HG03280 (cell line): ENCODE data around the gene ANGPT4.

Experiments
- ATAC-seq: cut with Tn5 transposase; IDR thresholded peaks from one replicate; pipeline ENCODE4 v1.9.1; 2021; ENCODE audit warnings: mild to moderate bottlenecking, moderate library complexity; ENCODE audit not compliant: unreplicated experiment

The ANGPT4 gene

DNA sequence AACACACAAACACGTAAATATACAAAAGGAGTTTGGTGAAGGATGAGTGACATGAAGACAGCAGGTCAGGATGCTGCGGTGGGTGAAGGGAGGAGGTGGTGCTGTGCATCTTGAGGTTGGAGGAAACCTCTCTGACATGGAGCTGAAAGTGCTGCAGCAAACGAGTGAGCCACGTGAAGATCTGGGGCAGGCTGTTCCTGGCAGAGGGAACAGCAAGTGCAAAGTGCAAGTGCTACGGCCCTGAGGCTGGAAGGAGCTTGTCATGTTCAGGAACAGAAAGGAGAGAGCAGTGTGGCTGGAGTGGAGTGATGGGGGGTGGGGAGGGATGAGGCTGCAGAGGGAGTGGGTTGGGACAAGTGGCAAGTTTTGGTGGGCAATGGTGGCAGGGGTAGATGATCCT lies 24.8 kb upstream of the ANGPT4 start:
- ATAC-seq, result no peak

DNA sequence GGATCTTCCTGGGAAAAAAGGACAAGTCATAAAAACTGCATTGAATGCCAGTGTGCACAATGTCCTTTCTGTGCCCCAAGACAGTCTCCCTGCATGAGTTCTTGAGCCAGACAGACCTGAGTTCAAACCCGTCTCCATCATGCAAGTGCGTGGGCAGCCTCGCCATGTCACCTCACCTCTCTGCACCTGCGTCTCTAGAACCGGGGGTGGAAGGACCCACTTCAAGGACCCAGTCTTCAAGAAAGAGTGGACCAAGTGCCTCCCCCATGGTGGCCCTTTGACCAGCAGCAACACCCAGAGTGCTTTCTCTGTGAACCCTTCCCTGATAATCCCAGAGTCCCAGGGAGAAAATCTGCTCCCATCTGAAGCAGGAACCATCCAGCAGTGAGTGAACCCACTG lies 23.5 kb upstream of the ANGPT4 start:
- no peak for ATAC-seq

DNA sequence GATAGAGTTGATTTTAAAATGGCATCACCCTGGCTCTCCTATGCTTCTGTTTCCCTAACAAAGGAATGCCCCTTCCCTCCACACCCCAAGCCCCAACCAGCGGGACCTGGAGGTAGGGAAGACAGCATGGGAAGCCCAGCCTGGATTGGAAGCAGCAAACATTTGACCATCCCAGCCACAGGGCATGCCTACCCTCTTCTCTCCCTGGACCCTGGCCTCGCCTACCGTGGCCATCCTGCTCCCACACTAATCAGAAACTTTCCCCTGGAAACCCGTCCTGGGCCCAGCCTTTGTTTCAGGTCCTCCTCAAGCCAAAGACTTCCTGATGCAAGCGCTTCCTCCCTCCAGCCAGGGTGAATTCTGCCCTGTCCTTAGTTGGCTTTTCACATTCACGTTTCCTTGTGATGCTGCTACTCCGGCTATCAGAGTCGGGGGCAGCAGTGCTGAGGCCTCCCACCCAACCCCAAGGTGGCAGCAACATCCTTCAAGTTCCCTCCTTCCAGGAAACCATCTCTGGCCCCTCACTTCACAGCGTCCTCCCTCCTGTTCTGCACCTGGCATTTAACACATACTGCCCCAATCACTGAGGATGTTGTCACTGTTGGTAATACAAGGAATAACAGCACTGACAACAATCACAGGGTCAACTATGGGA lies 18.2 kb upstream of the ANGPT4 start:
- no peak for ATAC-seq

DNA sequence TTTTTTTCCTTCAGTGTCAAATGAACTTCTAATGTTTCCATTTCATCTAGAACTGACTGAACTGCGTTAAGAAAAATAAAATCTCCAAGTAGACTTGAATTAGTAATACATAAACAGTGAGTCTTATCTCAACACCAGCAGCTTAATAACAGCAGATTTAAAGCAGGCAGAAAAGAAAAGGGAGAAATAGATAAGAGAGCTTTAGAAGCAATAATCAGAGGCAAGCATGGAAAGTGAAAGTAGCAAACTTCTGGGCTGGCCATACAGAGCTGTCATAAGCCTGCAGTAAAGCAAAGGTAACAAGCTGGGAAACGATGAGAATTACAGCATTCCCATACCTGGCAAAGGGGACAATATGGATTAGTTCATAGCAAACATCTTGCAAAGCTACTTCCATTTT lies 16.9 kb upstream of the ANGPT4 start:
- no peak for ATAC-seq

DNA sequence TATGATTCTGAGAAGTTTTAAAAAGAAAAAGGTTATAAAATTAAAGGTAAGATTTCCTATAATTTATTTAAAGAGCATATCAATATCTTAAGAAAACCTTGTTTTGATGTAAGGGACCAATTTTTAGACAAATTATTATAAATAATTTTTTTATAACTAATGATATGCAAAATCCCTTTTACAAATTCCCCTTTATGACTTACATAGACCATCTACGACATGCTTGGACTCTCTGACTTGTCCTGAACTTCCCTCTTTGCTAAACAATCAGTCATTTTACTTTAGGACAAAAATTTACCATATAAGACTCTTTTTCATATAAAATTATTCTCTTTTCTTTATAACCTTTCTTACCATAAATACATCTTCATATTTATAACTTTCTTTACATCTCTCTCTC lies 15.3 kb upstream of the ANGPT4 start:
- no peak for ATAC-seq

DNA sequence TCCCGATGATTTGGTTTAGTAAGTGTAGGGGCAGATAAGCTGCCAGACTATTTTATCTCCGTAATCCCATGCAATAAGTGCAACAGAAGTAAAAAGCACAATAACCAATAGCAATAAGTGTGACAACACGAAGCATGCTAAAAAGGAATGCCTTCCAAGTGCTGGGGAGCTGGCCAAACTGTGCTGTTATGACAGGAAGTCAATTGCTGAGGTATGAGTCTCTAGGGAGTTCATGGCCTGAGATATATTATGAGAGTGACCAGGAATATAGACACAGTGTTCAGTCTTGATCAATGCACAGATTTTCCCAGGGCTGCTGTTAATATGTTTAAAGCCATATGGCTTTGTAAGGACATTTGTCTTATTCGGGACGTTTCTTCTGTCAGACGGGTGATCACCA lies 10.5 kb upstream of the ANGPT4 start:
- no peak for ATAC-seq

DNA sequence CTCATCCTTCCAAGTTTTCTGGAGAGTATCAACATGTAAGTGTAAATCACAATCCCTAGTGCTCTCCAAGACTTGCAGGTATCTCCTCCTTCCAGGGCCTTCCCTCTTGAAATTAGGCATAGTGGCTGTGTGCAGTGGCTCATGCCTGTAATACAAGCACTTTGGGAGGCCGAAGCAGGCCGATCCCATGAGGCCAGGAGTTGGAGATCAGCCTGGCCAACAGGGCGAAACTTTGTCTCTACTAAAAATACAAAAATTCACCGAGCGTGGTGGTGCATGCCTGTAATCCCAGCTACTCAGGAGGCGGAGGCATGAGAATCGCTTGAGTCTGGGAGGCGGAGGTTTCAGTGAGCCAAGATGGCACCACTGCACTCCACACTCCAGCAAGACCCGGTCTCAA lies 9.4 kb upstream of the ANGPT4 start:
- no peak for ATAC-seq

DNA sequence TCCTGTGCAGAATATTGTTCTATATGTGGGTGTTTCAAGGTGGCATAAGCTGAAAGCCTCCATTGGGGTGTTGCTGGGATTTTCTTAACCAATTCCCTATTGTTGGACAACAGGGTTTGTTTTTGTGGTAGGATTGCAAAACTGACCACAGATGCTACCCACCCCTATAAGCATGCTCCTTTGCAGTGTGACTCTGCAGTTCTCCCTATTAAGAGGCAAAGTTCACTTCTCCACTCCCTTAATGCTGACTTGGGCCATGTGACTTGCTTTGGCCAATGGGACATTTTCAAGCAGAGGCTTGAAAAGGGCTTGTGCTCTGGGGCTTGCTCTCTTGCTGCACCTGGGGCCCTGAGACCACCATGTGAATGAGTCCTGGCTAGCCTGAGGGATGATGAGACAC lies 8.5 kb upstream of the ANGPT4 start:
- ATAC-seq, result no peak

DNA sequence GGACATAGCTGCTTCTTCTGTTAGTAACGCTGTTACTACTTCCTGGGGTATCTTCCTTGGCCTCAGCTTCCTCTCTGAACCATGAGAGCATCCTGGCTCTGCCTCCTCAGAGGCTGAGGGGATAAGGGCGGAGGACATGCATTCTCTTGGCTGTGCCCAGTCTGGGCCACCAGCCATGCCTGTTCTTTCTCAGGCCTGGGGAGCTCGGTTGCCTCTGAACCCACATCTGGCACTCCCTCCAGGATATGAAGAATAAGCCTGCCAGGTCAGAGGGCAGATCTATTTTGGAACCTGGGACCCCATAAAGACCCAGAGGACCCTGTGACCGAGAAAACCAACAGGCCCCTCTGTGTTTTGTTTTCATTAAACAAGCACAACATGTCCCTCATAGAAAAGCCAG lies 6.6 kb upstream of the ANGPT4 start:
- no peak for ATAC-seq

DNA sequence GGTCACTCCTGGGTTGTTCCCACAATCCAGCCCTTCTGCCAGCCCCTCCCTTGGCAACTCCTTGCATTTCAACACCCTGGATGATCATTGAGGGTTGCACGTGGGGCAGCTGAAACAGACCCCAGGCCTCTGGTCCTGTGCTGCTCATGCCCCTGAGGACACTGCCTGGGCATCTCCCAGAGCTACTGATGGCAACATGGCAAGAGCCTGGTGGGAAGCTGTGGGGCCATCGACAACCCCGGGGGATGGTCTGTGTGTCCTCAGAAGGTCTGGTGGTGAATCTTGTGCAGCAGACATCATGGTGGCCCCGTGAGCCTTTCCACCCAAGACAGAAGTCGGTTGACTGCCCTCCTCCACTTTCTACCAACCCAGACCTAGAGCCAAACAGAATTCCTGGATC lies 4.9 kb upstream of the ANGPT4 start:
- ATAC-seq, result no peak

DNA sequence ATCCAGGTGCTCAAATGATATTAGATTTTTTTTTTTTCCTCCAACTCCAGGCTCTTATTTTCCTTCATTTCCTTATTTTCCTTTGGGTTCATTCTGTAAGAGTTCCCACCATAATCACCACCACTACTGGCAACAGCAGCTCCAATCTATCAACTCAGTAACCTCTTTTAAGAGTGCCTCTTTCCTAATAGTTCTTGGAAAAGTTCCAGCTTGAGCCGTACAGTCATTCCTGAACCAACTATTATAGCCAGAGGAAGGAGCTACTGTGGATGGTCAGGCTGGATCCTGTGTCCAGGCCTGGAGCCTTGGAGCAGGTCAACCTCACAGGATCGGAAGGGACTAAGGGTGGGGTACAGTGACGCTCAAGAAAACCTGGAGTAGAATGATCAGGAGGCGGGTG lies 4.2 kb upstream of the ANGPT4 start:
- no peak for ATAC-seq

DNA sequence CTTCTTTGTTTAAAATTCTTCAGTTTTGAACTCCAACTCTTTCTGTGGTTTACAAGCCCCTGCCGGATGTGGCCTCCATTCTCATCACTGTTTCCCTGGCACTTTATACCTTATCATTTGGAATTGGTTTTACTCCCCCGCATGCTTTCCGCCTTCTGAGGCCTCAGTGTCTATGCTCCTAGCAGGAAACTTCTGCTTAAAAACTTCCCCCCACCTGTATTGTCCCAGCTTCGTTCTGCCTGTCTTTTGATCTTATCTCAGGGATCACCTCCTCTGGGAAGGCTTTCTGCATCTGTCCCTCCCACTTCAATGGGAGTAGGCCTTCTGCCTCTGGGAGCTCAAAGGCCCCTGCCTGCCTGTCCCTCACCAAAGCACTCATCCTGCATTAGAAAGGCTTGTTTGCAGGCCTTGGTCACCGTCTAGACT lies 3.4 kb upstream of the ANGPT4 start:
- no peak for ATAC-seq

DNA sequence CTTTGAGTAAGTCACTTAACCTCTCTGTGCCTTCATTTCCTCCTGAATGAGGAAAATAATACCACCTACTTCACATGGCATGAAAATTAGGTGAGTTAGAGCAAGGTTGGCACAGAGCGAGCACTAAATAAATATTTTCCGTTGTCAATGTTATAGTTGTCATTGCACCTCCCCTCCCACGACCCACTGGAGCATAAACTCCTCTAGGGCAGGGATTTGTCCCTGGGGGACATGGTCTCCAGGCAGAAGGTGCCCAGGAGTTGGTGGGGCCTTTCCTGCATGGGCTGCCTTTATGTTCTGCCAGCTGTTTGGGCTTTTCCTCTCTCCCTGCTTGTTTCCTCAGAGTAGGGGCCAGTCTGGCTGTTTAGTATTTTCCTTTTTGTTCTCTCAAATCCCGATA lies 1.3 kb upstream of the ANGPT4 start:
- ATAC-seq, result no peak

DNA sequence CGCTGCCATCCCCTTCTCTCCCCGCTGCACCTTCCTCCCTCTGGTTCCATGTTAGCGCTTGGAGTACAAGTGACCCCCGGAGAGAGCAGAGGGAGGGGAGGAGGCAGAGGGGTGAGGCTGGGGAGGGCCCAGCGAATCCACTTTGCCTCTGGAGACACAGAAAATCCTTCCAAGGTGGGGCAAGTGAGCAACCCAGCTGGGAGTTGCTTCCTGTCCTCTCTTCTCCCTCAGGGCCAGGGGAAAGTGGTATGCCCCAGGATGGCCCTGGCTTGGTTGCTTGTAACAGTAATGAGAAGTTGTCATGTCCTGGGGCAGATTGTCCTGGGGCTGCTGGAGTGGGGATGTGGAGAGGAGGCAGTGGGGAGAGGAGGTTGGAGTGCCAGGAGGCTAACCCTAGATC lies 691 bp upstream of the ANGPT4 start:
- no peak for ATAC-seq

DNA sequence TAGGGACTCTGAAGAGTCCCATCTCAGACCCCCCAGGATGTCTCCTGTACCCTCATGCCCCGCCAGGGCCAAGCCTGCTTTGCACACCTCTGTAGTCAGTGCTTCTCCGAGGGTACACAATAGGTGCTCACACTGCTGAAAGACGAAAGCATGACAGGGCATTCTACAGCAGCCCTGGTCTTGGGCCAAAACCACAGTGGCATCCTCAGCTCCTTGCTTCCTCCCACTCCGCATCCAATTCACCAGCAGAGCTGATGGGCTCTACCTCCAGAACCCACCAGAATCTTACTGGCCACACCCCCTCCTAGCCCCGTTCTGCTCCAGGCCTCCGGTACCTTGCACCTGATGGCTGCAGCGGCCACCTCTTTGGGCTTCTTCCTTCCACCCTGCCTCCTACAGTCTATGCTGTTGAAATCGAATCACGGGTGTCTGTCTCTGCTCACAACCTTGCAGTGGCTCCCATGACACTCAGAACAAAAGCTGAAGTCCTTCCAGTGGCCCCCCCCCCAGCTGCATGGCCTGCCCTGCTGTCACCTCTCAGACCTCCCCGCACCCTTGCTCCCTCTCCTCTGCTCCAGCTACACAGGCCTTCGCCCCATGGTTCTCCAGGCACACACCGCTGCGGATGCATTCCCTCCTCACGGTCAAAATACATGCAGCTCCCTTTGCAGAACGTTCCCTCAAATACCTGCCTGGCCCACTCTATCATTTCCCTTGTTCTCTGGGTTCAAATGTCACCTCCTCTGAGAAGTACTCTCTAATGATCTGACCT lies 1.2 kb downstream of the ANGPT4 start:
- no peak for ATAC-seq

DNA sequence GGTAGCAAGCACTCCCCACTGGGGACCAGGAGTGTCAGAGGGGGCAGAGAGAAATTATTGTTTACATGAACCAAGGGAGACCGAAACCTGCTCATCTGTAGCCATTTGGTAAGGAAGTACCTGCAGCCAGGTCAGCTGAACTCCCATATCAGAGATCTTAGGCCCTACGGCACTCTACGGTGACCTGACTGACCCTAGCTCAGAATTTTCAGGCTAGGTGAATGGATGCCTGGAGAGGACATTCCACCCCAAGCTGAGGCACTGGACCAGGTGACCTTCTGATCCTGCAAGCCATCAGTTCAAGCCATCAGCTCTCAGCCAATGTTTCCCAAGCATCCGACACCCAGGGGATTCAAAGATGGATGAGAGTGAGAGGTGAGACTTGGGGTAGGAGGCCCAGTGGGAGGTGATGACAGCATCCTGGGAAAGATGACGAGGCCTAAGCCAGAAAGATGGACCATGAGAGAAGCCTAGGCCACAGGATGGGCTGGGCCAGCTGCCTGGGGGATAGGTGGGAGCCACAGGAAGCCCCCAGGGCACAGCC lies 2.8 kb downstream of the ANGPT4 start:
- no peak for ATAC-seq

DNA sequence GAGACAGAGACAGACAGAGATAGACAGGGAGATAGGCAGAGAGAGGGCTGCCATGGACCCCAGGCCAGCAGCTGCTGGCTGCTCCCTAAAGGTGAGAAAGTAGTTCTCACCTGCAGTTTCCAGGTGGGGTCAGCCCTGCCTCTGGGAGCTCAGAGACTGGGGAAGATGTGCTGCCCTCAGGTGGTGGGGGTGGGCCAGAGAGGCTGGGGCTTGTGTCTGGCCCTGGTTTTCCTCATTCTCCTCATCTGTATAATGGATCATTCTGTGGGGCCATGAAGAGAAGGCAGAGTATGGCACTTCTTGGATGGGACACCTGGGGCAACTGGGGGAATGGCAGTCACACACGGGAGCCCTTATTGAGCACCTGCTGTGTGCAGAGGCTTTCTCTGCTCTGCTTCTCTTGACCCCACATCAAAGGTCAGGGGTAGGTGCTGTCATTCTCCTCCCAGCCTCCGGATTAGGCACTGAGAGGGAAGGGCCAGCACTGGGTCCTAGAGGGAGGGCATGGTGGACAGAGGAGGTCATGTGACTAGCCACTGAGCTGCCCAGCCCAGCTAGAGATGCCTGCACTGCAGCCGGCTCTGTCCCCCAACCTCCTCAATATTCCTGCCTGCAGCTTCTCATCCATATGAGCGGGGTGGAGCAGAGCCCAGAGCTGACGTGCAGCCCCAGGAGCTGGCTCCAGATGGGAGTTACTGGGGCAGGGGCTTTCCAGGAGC lies 4.1 kb downstream of the ANGPT4 start:
- ATAC-seq, result no peak

DNA sequence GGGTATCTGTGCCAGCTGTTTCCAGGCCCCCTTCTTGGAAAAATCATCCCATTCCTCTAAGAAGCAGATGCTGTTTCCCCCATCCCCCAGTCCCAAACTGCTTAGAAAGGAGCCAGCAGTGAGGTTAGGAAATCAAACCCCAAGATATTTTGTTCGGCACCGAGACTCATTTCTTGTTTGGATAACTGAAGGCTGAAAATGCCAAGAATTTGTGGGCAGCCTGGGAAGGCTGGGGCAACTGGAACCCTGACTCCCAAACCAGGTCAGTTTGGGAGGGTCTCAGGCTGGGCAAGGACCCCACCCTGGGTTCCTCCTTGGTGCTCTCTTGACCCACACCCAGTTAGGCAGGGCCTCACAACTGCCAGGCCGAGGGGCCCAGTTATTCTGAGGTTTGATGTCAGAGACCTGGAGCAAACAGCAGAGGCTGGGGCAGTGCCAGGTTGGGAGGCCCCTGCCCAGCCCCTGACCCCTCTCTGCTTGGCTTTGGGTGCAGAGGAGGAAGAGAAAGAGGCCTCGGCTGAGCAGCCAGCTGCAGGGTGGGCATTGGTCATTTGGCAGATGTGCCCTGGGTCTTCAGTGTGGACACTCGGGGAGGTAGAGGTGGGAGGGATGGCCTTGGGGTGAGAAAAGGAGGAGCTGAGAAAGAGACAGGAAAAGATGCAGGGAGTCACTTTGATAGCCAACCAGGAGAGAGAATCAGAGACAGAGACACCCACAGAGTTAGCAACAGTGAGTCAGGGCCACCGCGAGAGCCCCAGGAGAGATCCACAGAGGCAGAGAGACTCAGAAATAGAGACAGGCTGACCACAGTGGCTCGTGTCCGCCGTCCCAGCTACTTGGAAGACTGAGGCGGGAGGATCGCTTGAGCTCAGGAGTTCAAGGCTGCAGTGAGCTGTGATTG lies 5.0 kb downstream of the ANGPT4 start:
- ATAC-seq, result no peak

DNA sequence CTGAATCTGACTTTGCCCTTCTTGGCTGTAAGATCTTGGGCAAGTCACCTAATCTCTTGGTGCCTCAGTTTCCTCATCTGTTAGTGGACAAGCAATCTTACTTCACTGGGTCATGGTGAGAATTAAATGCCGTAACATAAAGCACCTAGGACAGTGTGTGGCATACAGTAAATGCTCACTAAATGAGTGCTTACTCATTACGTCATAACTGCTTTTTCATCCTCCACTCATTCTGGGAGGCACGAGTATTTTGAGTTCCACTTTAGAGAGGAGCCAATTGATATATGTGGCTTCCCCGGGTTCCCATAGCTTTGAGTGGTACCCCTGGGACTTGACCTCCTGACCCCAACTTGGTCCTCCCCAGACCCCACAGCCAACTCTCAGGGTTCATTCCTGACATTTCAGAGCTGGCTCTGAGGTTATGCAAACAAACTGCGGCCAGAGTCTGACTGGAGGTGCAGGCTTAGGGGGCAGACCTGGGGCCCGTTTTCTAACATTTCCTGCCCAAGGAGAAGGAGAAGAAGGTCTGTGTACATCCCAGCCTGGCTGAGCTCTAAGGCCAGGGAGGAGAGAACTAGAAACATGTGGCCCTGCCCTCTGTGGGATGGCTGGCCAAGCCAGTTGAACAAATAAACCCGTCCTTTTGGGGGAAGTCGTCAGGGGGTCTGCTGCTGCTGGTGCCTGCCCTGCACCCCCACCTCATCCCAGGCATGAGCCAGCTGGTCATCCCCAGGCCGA lies 5.8 kb downstream of the ANGPT4 start:
- ATAC-seq, result no peak

DNA sequence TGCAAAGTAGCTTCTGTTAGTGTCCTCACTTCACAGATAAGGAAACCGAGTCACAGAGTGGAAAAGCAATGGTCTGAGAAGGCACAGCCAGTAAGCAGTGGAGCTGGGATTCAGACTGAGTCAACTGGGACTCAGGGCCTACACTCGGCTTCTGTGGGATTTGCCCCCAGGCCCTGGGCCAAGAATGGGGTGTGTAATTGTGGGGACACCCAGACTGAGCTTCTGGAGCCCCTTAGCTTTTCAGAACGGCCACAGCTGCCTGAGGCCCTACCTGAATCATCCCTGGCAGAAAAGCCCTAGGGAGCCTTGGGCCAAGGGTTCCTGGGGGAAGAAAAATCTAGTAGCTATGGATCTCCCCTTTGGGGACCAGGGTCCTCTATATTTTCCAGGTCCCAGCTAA lies 6.5 kb downstream of the ANGPT4 start:
- no peak for ATAC-seq
